NCI-H82 (cell line): ENCODE data around the gene TOMM40.
"Not testable (repeated sequence)": the region's sequence is repeated elsewhere in the genome, so short reads cannot be mapped to it uniquely, and the experiment has no call there.

Experiments used
- DNase-seq: peaks from one replicate; lab custom pipeline; 2025; lab: John Stamatoyannopoulos, UW

Gene TOMM40

DNA sequence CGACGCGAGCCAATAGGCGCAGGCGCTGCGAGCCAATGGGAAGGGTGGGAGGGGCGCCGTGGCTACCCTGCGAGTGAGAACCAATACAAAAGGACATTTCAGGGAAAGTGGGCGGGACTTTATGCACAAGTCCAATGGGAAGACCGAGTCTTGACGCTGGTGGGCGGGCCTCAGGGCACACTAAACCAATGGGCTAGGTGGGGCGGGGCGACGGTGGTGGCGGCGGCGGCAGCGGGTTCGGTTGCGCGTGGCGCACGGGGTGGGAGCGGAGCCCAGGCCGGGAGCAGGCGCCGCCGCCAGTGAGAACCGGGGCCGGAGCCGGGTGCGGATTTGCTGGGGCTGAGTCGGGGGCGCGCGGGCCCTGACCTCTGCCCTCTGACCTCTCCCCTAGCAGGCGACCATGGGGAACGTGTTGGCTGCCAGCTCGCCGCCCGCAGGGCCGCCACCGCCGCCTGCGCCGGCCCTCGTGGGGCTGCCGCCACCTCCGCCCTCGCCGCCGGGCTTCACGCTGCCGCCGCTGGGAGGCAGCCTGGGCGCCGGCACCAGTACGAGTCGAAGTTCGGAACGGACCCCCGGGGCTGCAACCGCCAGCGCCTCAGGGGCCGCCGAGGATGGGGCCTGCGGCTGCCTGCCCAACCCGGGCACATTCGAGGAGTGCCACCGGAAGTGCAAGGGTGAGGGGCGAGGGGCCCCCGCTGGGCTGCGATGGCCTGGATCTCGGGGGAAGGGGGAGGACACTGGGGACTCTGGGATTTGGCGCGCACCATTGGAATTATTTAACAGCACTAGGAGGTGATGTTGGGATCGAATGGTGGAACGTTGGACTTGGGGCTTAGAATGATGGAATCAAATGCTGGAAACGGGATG is at the start of gene TOMM40:
Gene TOMM40, plus strand, starts transcription at position 239 of the 867 bp plus-strand sequence. Its CDS starts 162 bp downstream, at position 401.
- DNase-seq, result peak; percentile 54

DNA sequence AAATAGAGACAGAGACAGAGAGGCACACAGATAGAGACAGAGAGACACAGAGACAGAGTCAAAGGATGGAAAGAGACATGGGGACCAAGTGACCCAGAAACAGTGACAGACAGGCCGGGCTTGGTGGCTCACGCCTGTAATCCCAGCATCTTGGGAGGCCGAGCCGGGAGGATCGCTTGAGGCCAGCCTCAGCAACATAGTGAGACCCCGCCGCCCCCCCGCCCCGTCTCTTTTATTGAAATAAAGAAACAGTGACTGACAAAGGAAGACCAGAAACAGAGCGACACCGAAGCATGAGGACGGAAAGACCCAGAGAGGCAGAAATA is 45.8 kb upstream of the TOMM40 start:
- DNase-seq, result no peak

- DNase-seq, result peak; percentile 99
These were observed 45.2 kb upstream of the TOMM40 start, which contains the start of gene NECTIN2 for GRCh38 chr19:44845612-44846454. NECTIN2 (plus strand) TSS chr19:44846297; CDS start chr19:44846526, 229 bp downstream.

- peak; percentile 70 for DNase-seq
These were observed 44.5 kb upstream of the TOMM40 start for GRCh38 chr19:44846455-44847143.

DNA sequence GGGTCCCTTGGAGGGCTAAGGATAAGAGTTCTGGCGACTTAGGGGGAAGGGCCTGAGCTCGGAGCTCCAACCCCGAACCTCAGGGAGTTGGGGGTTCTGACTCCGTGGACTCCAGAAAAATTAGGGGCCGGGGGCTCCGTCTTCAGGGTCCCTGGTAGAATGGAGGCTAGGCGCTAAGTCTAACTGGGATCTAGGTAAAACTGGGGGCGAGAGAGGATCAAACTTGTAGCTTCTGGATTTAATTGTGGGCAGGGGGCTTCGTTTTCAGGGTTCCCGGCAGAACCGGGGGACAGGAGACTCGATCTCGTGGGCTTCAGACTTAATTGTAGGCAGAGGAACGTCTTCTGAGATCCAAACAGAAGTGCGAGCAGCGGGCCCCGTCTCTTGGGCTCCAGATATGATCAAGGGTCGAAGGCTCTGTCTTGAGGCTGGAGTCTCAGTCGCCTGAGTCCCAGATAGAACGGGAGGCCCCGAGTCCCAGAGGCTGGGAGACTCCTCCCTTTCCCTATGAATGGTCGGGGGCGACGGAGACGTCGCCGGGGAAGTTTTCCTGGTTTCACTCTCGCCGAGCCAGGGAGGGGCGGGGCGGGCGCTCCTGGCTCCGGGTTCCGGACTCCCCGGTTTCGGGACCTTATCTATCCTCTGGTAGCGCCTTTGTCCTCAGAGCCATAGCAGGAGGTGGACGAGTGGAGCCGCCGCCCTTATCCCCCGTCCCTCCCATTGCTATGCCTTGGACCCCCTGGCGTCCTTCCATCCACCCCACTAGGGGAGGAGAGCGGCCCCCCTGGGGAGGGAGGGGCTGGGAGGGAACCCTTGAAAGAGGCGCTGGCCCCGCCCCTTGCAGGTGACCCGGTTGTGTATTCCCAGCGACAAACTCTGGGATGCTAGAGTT is 43.7 kb upstream of the TOMM40 start:
- DNase-seq, result peak; percentile 80

- DNase-seq, result peak; percentile 69
These were observed 42.8 kb upstream of the TOMM40 start for GRCh38 chr19:44848036-44848811.

GRCh38 chr19:44848812-44849447 is 42.1 kb upstream of the TOMM40 start:
- peak; percentile 69 for DNase-seq

- DNase-seq, result peak; percentile 93
These were observed 40.4 kb upstream of the TOMM40 start for GRCh38 chr19:44850641-44851109.

- no peak for DNase-seq
These were observed 39.6 kb upstream of the TOMM40 start for GRCh38 chr19:44851427-44851826.

DNA sequence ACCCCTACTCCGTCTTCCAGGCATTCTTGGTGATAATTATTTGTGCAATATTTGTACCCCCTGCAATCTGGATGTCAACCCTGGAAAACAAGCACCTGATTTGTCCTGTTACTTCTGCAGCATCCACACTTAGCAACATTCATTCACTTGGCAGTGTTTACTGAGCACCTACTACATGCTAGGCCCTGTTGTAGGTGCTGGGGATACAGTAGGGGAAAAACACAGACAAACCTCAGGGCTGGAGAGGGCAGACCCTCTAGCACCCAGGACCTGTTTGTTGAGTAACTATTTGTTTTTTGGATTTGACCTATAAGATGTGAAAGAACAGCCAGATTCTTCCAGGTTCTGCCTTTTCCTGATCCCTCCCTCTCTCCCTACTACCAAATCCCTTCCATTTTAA is 35.4 kb upstream of the TOMM40 start:
- no peak for DNase-seq

GRCh38 chr19:44856421-44857083 is 34.5 kb upstream of the TOMM40 start:
- DNase-seq, result peak; percentile 88

DNA sequence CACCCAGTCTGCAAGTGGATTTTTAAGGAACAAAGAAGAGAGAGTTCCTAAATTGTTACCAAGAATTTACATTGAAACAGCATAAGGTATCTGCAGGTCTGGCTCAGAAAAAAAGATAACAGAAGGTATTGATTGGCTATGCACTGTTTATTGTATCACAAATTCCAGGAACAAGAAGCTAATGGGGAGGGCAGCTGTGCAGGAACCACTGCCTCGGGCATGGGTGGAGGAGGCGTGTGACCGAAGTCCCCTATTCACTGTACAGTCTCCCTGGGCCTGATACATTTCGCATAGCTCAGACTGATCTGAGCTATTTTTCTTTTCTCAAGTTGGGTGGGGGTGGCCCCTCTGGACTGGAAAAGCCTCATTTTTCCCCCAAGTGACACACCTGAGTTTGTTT is 33.2 kb upstream of the TOMM40 start:
- DNase-seq, result no peak

DNA sequence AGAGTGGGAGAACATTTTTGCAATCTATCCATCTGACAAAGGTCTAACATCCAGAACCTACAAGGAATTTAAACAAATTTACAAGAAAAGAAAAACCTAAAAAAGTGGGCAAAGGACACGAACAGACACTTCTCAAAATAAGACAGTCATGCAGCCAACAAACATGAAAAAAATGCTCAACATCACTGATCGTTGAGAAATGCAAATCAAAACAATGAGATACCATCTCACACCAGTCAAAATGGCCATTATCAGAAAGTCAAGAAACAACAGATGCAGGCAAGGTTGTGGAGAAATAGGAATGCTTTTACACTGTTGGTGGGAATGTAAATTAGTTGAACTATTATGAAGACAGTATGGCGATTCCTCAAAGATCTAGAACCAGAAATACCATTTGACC is 29.5 kb upstream of the TOMM40 start:
- DNase-seq, result not testable (repeated sequence)

GRCh38 chr19:44863990-44864389 is 27.1 kb upstream of the TOMM40 start:
- no peak for DNase-seq

- no peak for DNase-seq
These were observed 25.8 kb upstream of the TOMM40 start for GRCh38 chr19:44865196-44865767.

- no peak for DNase-seq
These were observed 24.4 kb upstream of the TOMM40 start for GRCh38 chr19:44866664-44867063.

GRCh38 chr19:44867578-44867977 is 23.5 kb upstream of the TOMM40 start:
- DNase-seq, result no peak

DNA sequence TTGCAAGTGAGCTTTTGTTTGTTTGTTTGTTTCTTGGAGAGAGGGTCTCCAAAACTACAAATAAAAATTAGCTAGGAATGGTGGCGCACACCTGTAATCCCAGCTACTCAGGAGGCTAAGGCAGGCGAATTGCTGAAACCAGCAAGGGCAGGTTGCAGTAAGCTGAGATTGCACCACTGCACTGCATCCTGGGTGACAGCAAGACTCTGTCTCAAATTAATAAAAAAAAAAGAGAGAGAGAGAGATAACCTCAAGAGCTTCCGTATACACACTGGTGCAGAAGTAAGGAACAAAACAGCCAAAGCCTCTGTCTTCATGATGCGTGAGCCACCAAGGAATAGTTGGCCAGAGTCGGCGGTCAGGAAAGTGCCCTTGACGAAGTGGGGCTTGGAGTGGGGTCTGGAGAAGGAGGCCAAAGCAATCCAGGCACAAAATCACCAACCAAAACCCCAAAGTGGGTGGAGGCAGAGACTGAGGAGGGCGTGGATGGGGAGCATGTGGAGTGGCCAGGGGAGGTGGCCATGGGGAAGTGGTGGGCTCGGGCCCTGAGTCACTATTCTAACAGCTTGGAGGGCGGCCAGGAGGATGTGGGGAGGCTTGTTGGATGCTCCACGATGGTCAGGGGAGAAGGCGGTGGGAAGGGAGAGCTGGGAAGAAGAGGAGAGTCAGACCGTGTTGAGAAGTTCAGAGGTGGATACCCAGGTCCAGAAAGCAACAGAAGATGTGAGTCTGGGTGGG is 21.2 kb upstream of the TOMM40 start:
- DNase-seq, result no peak
